Breast epithelium (tissue), 4 donors: Measurements from ENCODE around the gene PRDM16. TPM values are rescaled to one million over a fixed set of nuclear protein-coding genes. Genes with fewer than 3 reads are reported as not detected.
"Not testable (repeated sequence)": the region's sequence is repeated elsewhere in the genome, so short reads cannot be mapped to it uniquely, and the experiment has no call there.

Experiments
- DNase-seq, 2 donors: peaks; one replicate each; pipeline ENCODE4 v3.0.0-alpha.2; 2019; ENCODE audit warnings: low spot score in 2 of 2
- H3K27ac ChIP-seq, 2 donors: fragments of 200-600 bp; sonication (generic) in 1 of 2; one replicate each; pipeline ENCODE4 v1.5.1; 2016 to 2019; ENCODE audit warnings: mild to moderate bottlenecking in 1 of 2
- H3K27me3 ChIP-seq, 2 donors: fragments of 200-600 bp; sonication (generic) in 1 of 2; one replicate each; pipeline versions ENCODE4 v1.5.1 to v1.6.0; 2017 to 2019; ENCODE audit warnings: control low read depth in 1 of 2, mild to moderate bottlenecking in 1 of 2
- H3K36me3 ChIP-seq: fragments of 200-600 bp; one replicate; pipeline ENCODE4 v1.5.1; 2019
- H3K4me1 ChIP-seq, 2 donors: fragments of 200-600 bp; sonication (generic); one replicate each; pipeline ENCODE4 v1.5.1; 2016 to 2019; ENCODE audit warnings: control low read depth in 1 of 2
- H3K4me3 ChIP-seq, 3 donors: fragments of 200-600 bp; sonication (generic); 1 replicate in 2 of 3; 2 replicates in 1 of 3; pipeline ENCODE4 v1.5.1; 2016 to 2019; ENCODE audit warnings: mild to moderate bottlenecking in 3 of 3, moderate library complexity in 2 of 3
- H3K9me3 ChIP-seq, 2 donors: fragments of 200-600 bp; sonication (generic) in 1 of 2; one replicate each; pipeline ENCODE4 v1.5.1; 2016 to 2019; ENCODE audit warnings: control low read depth in 1 of 2
- CTCF ChIP-seq, 3 donors: fragments of 450-650 bp; IDR thresholded peaks; one replicate each; pipeline ENCODE4 v1.5.1; 2016 to 2017; ENCODE audit warnings: antibody characterized with exemption in 3 of 3, mild to moderate bottlenecking in 3 of 3, moderate library complexity in 3 of 3
- POLR2A ChIP-seq: fragments of 450-650 bp; IDR thresholded peaks from one replicate; pipeline ENCODE4 v1.6.1; 2016; ENCODE audit warnings: antibody characterized with exemption, mild to moderate bottlenecking, moderate library complexity
- POLR2AphosphoS5 ChIP-seq, 3 donors: sonication (generic); formaldehyde crosslinking; IDR thresholded peaks; one replicate each; pipeline ENCODE4 v1.6.1; 2017; ENCODE audit warnings: antibody characterized with exemption in 3 of 3
- intact Hi-C: fragments of 100-400 bp; cut with DNase I; formaldehyde crosslinking; loops from one replicate; pipeline ENCODE4 v1.15.1; 2023; ENCODE audit warnings: low total_unique reads
- total RNA-seq, 3 donors: library from RNA; depleted of rRNA; stranded (reverse); fragments of >200 nt; gene quantifications; one replicate each; pipeline ENCODE4 v1.1.0, GENCODE V29; 2016

PRDM16 gene
- total RNA-seq, 3 donors from 2014 or later = 0.48 to 3.8 (median 3.6) TPM

GRCh38 chr1:3086272-3086974 lies 17.4 kb downstream of the PRDM16 start:
- intact Hi-C loops = no loop called here
- Histone ChIP-seq H3K4me1 (no peaks in the 10 kb centered on the region), H3K27me3 (peaks cover 0 to 19% of the 10 kb centered on the region in 2 donors)

GRCh38 chr1:3087049-3087448 lies 18.0 kb downstream of the PRDM16 start:
- Histone ChIP-seq H3K27me3 (peaks cover 0 to 25% of the 10 kb centered on the region in 2 donors), H3K4me1 (no peaks in the 10 kb centered on the region), H3K4me3 (no peak overlapping the region), H3K27ac (no peak overlapping the region), H3K36me3 (no peaks in the 10 kb centered on the region), H3K9me3 (no peaks in the 10 kb centered on the region)
- TF ChIP-seq CTCF (IDR thresholded peaks at IDR 0.05) (no peak), POLR2AphosphoS5 (IDR thresholded peaks at IDR 0.05) (no peak), POLR2A (no peak)
- no peak for DNase-seq
- intact Hi-C loops = no loop called here

More at GRCh38 chr1:3086272-3086974, 17.4 kb downstream of the PRDM16 start:
- TF ChIP-seq POLR2A (no peak), POLR2AphosphoS5 (IDR thresholded peaks at IDR 0.05) (no peak), CTCF (IDR thresholded peaks at IDR 0.05) (no peak)
- H3K27ac ChIP-seq = no peak overlapping the region
- H3K9me3 ChIP-seq = no peaks in the 10 kb centered on the region
- DNase-seq = no peak
- no peaks in the 10 kb centered on the region for H3K36me3 ChIP-seq
- no peak overlapping the region for H3K4me3 ChIP-seq

- H3K4me1 ChIP-seq, intact Hi-C loops, H3K9me3 ChIP-seq, H3K4me3 ChIP-seq, H3K27ac ChIP-seq, H3K36me3 ChIP-seq, DNase-seq: not testable (repeated sequence)
- H3K27me3 ChIP-seq = peaks cover 0 to 28% of the 10 kb centered on the region in 2 donors
Measured at GRCh38 chr1:3087946-3088668, 19.1 kb downstream of the PRDM16 start.

- Histone ChIP-seq H3K36me3 (no peaks in the 10 kb centered on the region), H3K27ac (no peak overlapping the region), H3K4me3 (no peak overlapping the region), H3K9me3 (no peaks in the 10 kb centered on the region), H3K4me1 (no peaks in the 10 kb centered on the region), H3K27me3 (peaks cover 0 to 24% of the 10 kb centered on the region in 2 donors)
- intact Hi-C loops = no loop called here
- no peak for DNase-seq
- no peak for TF ChIP-seq CTCF (IDR thresholded peaks at IDR 0.05)
- TF ChIP-seq POLR2AphosphoS5 (IDR thresholded peaks at IDR 0.05) = no peak
- TF ChIP-seq POLR2A = no peak
Measured at GRCh38 chr1:3089490-3089889, 20.5 kb downstream of the PRDM16 start.

- H3K9me3 ChIP-seq = no peaks in the 10 kb centered on the region
- no peaks in the 10 kb centered on the region for H3K4me1 ChIP-seq
- no peak for TF ChIP-seq POLR2A
- no peak for TF ChIP-seq CTCF (IDR thresholded peaks at IDR 0.05)
- TF ChIP-seq POLR2AphosphoS5 (IDR thresholded peaks at IDR 0.05) = no peak
- intact Hi-C loops = no loop called here
- peaks cover 0 to 24% of the 10 kb centered on the region in 2 donors for H3K27me3 ChIP-seq
- DNase-seq = no peak
- H3K27ac ChIP-seq = no peak overlapping the region
- H3K36me3 ChIP-seq = no peaks in the 10 kb centered on the region
- no peak overlapping the region for H3K4me3 ChIP-seq
Measured at GRCh38 chr1:3091334-3091733, 22.3 kb downstream of the PRDM16 start.
